H1 (cell line): ENCODE results near the gene NOTCH2. TPM values are rescaled to one million over a fixed set of nuclear protein-coding genes. Genes with fewer than 3 reads are reported as not detected.

ENCODE experiments used
- CTCF ChIA-PET: fragments of 300-600 bp; sonication (Branson Sonifier 250); formaldehyde crosslinking; loops from one replicate; lab custom pipeline; 2021; ENCODE audit not compliant: partially characterized antibody; lab: Charles Lee
- POLR2A ChIA-PET: fragments of 300-600 bp; sonication (Branson Sonifier 250); formaldehyde crosslinking; loops from one replicate; lab custom pipeline; 2021; ENCODE audit warnings: inconsistent platforms; ENCODE audit not compliant: partially characterized antibody; lab: Charles Lee
- DNase-seq, 2 experiments: peaks; one replicate each; pipeline versions ENCODE4 v3.0.0 to v3.0.0-alpha.2; 2010 to 2022; ENCODE audit warnings: low spot score in 2 of 2, low read depth in 1 of 2, mixed read lengths in 1 of 2
- FAIRE-seq: peaks from 2 replicates; lab custom pipeline; 2011; peaks lifted over from hg19 to GRCh38; lab: Jason Lieb, UNC
- H2AFZ ChIP-seq: 2 replicates; pipeline ENCODE4 v1.8.1; 2012; ENCODE audit warnings: low read length, inconsistent platforms
- H2AK5ac ChIP-seq: 2 replicates; pipeline ENCODE4 v1.6.1; 2013; ENCODE audit warnings: low read depth, low read length
- H2BK120ac ChIP-seq: replicated peaks from 2 replicates; pipeline ENCODE3; 2013; ENCODE audit warnings: low read depth, low read length, inconsistent platforms
- H2BK12ac ChIP-seq: 2 replicates; pipeline ENCODE4 v1.6.1; 2013; ENCODE audit warnings: low read depth, low read length
- H2BK15ac ChIP-seq: 2 replicates; pipeline ENCODE4 v1.6.1; 2013; ENCODE audit warnings: low read length
- H2BK20ac ChIP-seq: 2 replicates; pipeline ENCODE4 v1.6.1; 2013; ENCODE audit warnings: low read length
- H2BK5ac ChIP-seq: 2 replicates; pipeline ENCODE4 v1.6.1; 2013; ENCODE audit warnings: low read depth, low read length
- H3K14ac ChIP-seq: 2 replicates; pipeline ENCODE4 v1.6.1; 2013; ENCODE audit warnings: inconsistent platforms; ENCODE audit not compliant: insufficient read length
- H3K18ac ChIP-seq: 2 replicates; pipeline ENCODE4 v1.6.1; 2013; ENCODE audit warnings: low read length; ENCODE audit errors: extremely low read depth
- H3K23ac ChIP-seq: 2 replicates; pipeline ENCODE4 v1.6.1; 2013; ENCODE audit warnings: inconsistent platforms; ENCODE audit not compliant: insufficient read length
- H3K23me2 ChIP-seq: 2 replicates; pipeline ENCODE4 v1.6.1; 2013; ENCODE audit warnings: low read depth, low read length
- H3K27ac ChIP-seq: 2 replicates; pipeline ENCODE4 v1.6.1; 2011; ENCODE audit warnings: low read depth, low read length, inconsistent platforms
- H3K27me3 ChIP-seq, 4 experiments: replicated peaks in 1 of 4; 1 replicate in 1 of 4; 2 replicates in 3 of 4; pipeline versions ENCODE4 v1.6.1 to v1.8.1; 2011 to 2013; ENCODE audit warnings: low read length in 3 of 4, mild to moderate bottlenecking in 3 of 4, inconsistent platforms in 2 of 4, mixed read lengths in 2 of 4, moderate library complexity in 1 of 4; ENCODE audit not compliant: control insufficient read depth in 3 of 4, insufficient read depth in 3 of 4; ENCODE audit errors: extremely low read depth in 1 of 4
- H3K36me3 ChIP-seq, 4 experiments: 2 replicates each; pipeline versions ENCODE4 v1.6.1 to v1.8.1; 2011 to 2013; ENCODE audit warnings: mild to moderate bottlenecking in 4 of 4, low read length in 3 of 4, moderate library complexity in 2 of 4, control low read depth in 1 of 4, inconsistent platforms in 1 of 4; ENCODE audit not compliant: insufficient read depth in 4 of 4, control insufficient read depth in 2 of 4
- H3K4ac ChIP-seq: replicated peaks from 2 replicates; pipeline ENCODE3; 2013; ENCODE audit warnings: low read length, low read depth, mixed read lengths, inconsistent platforms; ENCODE audit not compliant: insufficient read length
- H3K4me1 ChIP-seq, 4 experiments: replicated peaks in 1 of 4; 1 replicate in 1 of 4; 2 replicates in 3 of 4; pipeline versions ENCODE4 v1.6.1 to v1.8.1; 2011 to 2013; ENCODE audit warnings: low read length in 3 of 4, inconsistent platforms in 2 of 4, mixed read lengths in 1 of 4; ENCODE audit not compliant: insufficient read depth in 4 of 4, control insufficient read depth in 3 of 4
- H3K4me2 ChIP-seq, 2 experiments: 2 replicates each; pipeline versions ENCODE4 v1.6.1 to v1.8.1; 2011 to 2013; ENCODE audit warnings: low read depth in 2 of 2, low read length in 2 of 2, control low read depth in 1 of 2, inconsistent platforms in 1 of 2, mild to moderate bottlenecking in 1 of 2; ENCODE audit not compliant: insufficient read depth in 1 of 2
- H3K4me3 ChIP-seq, 4 experiments: fragments of 200-600, 300-600 bp in 1 of 4; sonication (generic), shearing (Covaris generic), sonication (Bioruptor Twin) in 1 of 4; 2 replicates each; pipeline versions ENCODE4 v1.5.1 to v1.8.1; 2011 to 2016; ENCODE audit warnings: low read length in 4 of 4, low read depth in 3 of 4, control low read depth in 2 of 4, inconsistent platforms in 2 of 4, mild to moderate bottlenecking in 2 of 4, mixed read lengths in 1 of 4, moderate library complexity in 1 of 4; ENCODE audit not compliant: insufficient read depth in 2 of 4; ENCODE audit errors: extremely low read depth in 1 of 4
- H3K56ac ChIP-seq: replicated peaks from 2 replicates; pipeline ENCODE3; 2013; ENCODE audit warnings: low read depth, mild to moderate bottlenecking, mixed read lengths, low read length, inconsistent platforms; ENCODE audit not compliant: insufficient read length
- H3K79me1 ChIP-seq: 2 replicates; pipeline ENCODE4 v1.6.1; 2013; ENCODE audit warnings: low read depth, low read length, control low read depth
- H3K79me2 ChIP-seq, 2 experiments: 2 replicates each; pipeline versions ENCODE4 v1.6.1 to v1.8.1; 2012 to 2013; ENCODE audit warnings: low read length in 2 of 2, mild to moderate bottlenecking in 2 of 2, inconsistent platforms in 1 of 2; ENCODE audit not compliant: insufficient read depth in 2 of 2, control insufficient read depth in 1 of 2
- H3K9ac ChIP-seq, 4 experiments: replicated peaks in 1 of 4; 1 replicate in 1 of 4; 2 replicates in 3 of 4; pipeline versions ENCODE4 v1.6.1 to v1.8.1; 2011 to 2013; ENCODE audit warnings: low read depth in 3 of 4, low read length in 3 of 4, control low read depth in 2 of 4, mild to moderate bottlenecking in 2 of 4, moderate library complexity in 2 of 4, inconsistent platforms in 1 of 4; ENCODE audit errors: extremely low read depth in 1 of 4
- H3K9me3 ChIP-seq, 2 experiments: 2 replicates each; pipeline versions ENCODE4 v1.6.1 to v1.8.1; 2012 to 2013; ENCODE audit warnings: mild to moderate bottlenecking in 2 of 2, moderate library complexity in 2 of 2, control low read depth in 1 of 2, inconsistent platforms in 1 of 2, low read depth in 1 of 2, low read length in 1 of 2, mixed read lengths in 1 of 2; ENCODE audit not compliant: insufficient read depth in 2 of 2
- H4K20me1 ChIP-seq, 2 experiments: replicated peaks in 1 of 2; 2 replicates each; pipeline versions ENCODE3 to v1.8.1; 2011 to 2013; ENCODE audit warnings: inconsistent platforms in 2 of 2, low read length in 2 of 2, mild to moderate bottlenecking in 1 of 2; ENCODE audit not compliant: insufficient read depth in 2 of 2, control insufficient read depth in 1 of 2
- H4K5ac ChIP-seq: 2 replicates; pipeline ENCODE4 v1.6.1; 2013; ENCODE audit warnings: low read length, low read depth, mixed read lengths, inconsistent platforms; ENCODE audit not compliant: insufficient read length
- H4K8ac ChIP-seq: 2 replicates; pipeline ENCODE4 v1.8.0; 2013; ENCODE audit warnings: mild to moderate bottlenecking, moderate library complexity, low read length, inconsistent platforms; ENCODE audit not compliant: insufficient read depth; ENCODE audit errors: extremely low read depth
- H4K91ac ChIP-seq: replicated peaks from 2 replicates; pipeline ENCODE3; 2013; ENCODE audit warnings: low read length, mixed read lengths, inconsistent platforms; ENCODE audit not compliant: insufficient read length
- BCL11A ChIP-seq, 2 experiments: IDR thresholded peaks; one replicate each; pipeline ENCODE4 v1.6.1; 2011; ENCODE audit warnings: low read depth in 2 of 2, low read length in 2 of 2, mild to moderate bottlenecking in 2 of 2
- CEBPB ChIP-seq: IDR thresholded peaks from 2 replicates; pipeline ENCODE4 v1.6.1; 2012; ENCODE audit warnings: low read depth, low read length
- CTCF ChIP-seq, 3 experiments: IDR thresholded peaks; 1 replicate in 2 of 3; 2 replicates in 1 of 3; pipeline versions ENCODE4 v1.5.1 to v1.6.1; 2011; ENCODE audit warnings: low read length in 3 of 3, mild to moderate bottlenecking in 3 of 3, inconsistent platforms in 2 of 3, low read depth in 1 of 3, moderate library complexity in 1 of 3; ENCODE audit not compliant: insufficient read depth in 1 of 3; ENCODE audit errors: control extremely low read depth in 1 of 3
- FOSL1 ChIP-seq: IDR thresholded peaks from 2 replicates; pipeline ENCODE4 v1.6.1; 2011; ENCODE audit warnings: mild to moderate bottlenecking, low read depth, low read length, moderate library complexity; ENCODE audit not compliant: insufficient read depth
- HDAC2 ChIP-seq, 2 experiments: fragments of 300-600 bp in 1 of 2; sonication (generic) in 1 of 2; IDR thresholded peaks; 2 replicates each; pipeline ENCODE4 v1.6.1; 2011 to 2012; ENCODE audit warnings: low read depth in 2 of 2, low read length in 2 of 2, mild to moderate bottlenecking in 2 of 2, moderate library complexity in 2 of 2, borderline replicate concordance in 1 of 2, inconsistent platforms in 1 of 2
- KDM5A ChIP-seq: fragments of 200-600 bp; IDR thresholded peaks from 2 replicates; pipeline ENCODE4 v1.7.1; 2012; ENCODE audit warnings: mild to moderate bottlenecking, low read length, inconsistent platforms, mixed read lengths
- POLR2AphosphoS5 ChIP-seq: IDR thresholded peaks from 2 replicates; pipeline ENCODE4 v1.6.1; 2011; ENCODE audit warnings: low read depth, low read length
- RBBP5 ChIP-seq: IDR thresholded peaks from 2 replicates; pipeline ENCODE4 v1.7.1; 2012; ENCODE audit warnings: low read depth, mild to moderate bottlenecking, inconsistent platforms, low read length, moderate library complexity, borderline replicate concordance
- RFX5 ChIP-seq: IDR thresholded peaks from 2 replicates; pipeline ENCODE4 v1.6.1; 2011; ENCODE audit warnings: low read depth, low read length, improper control_type of control experiment, borderline replicate concordance
- RNF2 ChIP-seq: fragments of 200-900, 300-1000 bp; sonication (generic); IDR thresholded peaks from 2 replicates; pipeline ENCODE4 v1.7.1; 2016; ENCODE audit warnings: borderline replicate concordance, low read depth, mild to moderate bottlenecking, antibody characterized with exemption, low read length; ENCODE audit not compliant: poor library complexity, severe bottlenecking; ENCODE audit errors: missing control alignments
- SIX5 ChIP-seq: IDR thresholded peaks from 2 replicates; pipeline ENCODE4 v1.6.1; 2011; ENCODE audit warnings: mild to moderate bottlenecking, low read depth, low read length
- SP4 ChIP-seq: IDR thresholded peaks from 2 replicates; pipeline ENCODE4 v1.6.1; 2012; ENCODE audit warnings: low read length, inconsistent platforms
- WGBS, 2 experiments: shearing (Covaris generic) in 1 of 2; methylation state at CpG; one replicate each; pipeline versions ENCODE4 v1.1.6 to v1.1.7; 2013 to 2015; ENCODE audit warnings: low lambda C conversion rate in 2 of 2, mixed read lengths in 2 of 2, inconsistent platforms in 1 of 2, low coverage in 1 of 2, missing lambda C conversion rate in 1 of 2; ENCODE audit not compliant: insufficient replicate concordance in 2 of 2, insufficient coverage in 1 of 2, insufficient read length in 1 of 2; ENCODE audit errors: extremely low coverage in 1 of 2, missing lambda C conversion rate in 1 of 2; 5-methylcytosine and 5-hydroxymethylcytosine counted together
- polyA plus RNA-seq, 7 experiments: library from polyadenylated mRNA; depleted of rRNA in 3 of 7; stranded (reverse) in 5 of 7; unstranded in 2 of 7; fragments of >200 nt in 5 of 7; fragments of 200-250 nt in 2 of 7; gene quantifications; 1 replicate in 5 of 7; 2 replicates in 1 of 7; 4 replicates in 1 of 7; pipeline versions ENCODE4 v1.2.1 to v1.2.3, GENCODE V29; 2011 to 2013; ENCODE audit warnings: missing spikeins in 2 of 7, mixed read lengths in 2 of 7
- total RNA-seq: library from RNA; stranded (reverse); fragmentation: NEBNext Ultra II Directional; extraction: Animal tissue kit (Norgen Biotek cat#: 25700); gene quantifications from 2 replicates; pipeline ENCODE4 v1.2.1, GENCODE V29; 2021

NOTCH2 gene
- total and polyA plus RNA-seq, 2 of the 8 experiments (the other 6 are each of a cell fraction or from before 2014, with no cell fraction given) = 17.7 to 63.0 TPM

GRCh38 chr1:119874186-119874585 lies 195.3 kb downstream of the NOTCH2 start:
- Histone ChIP-seq H3K23ac (no peak overlapping the region), H3K4ac (no peak overlapping the region), H3K14ac (no peak overlapping the region), H3K36me3 (no peaks in the 10 kb centered on the region), H3K4me2 (no peak overlapping the region), H4K5ac (no peak overlapping the region), H3K79me1 (no peaks in the 10 kb centered on the region), H2BK5ac (no peak overlapping the region), H3K27ac (no peak overlapping the region), H2BK15ac (no peak overlapping the region), H2BK12ac (no peak overlapping the region), H3K79me2 (no peaks in the 10 kb centered on the region), H3K9me3 (no peaks in the 10 kb centered on the region), H3K56ac (no peak overlapping the region), H2AK5ac (no peak overlapping the region), H3K4me1 (no peaks in the 10 kb centered on the region), H3K18ac (no peak overlapping the region), H4K20me1 (no peaks in the 10 kb centered on the region), H3K9ac (no peak overlapping the region), H2BK20ac (no peak overlapping the region), H4K8ac (no peak overlapping the region), H4K91ac (no peak overlapping the region), H2AFZ (no peak overlapping the region), H3K27me3 (no peaks in the 10 kb centered on the region; a peak in 1 of 7 replicates), H3K23me2 (peaks cover 2% of the 10 kb centered on the region; the same call in 1 of the 2 replicates), H3K4me3 (no peak overlapping the region), H2BK120ac (no peak overlapping the region)
- ChIA-PET POLR2A (no interaction called here), CTCF (interaction anchor here (0.9 to 1.5 kb wide), 5 partner anchors 12 to 398 kb away, joined by 3 to 5 read pairs (median 4); no protein-coding TSS in a partner anchor)
- FAIRE-seq = no peak
- DNase-seq = no peak
- 78% methylated on average over 2 of the region's 2 CpGs; no CpG with 5 or more reads in 1 of the 2 experiments for WGBS, 2 experiments
- no peak for TF ChIP-seq RNF2
- no peak for TF ChIP-seq RFX5
- no peak for TF ChIP-seq BCL11A (IDR thresholded peaks at IDR 0.05; ENCODE audit: low read depth in 2 of 2, low read length in 2 of 2)
- no peak for TF ChIP-seq RBBP5
- TF ChIP-seq FOSL1 = no peak
- TF ChIP-seq POLR2AphosphoS5 = no peak
- TF ChIP-seq HDAC2 (IDR thresholded peaks at IDR 0.05; ENCODE audit: borderline replicate concordance in 1 of 2, low read depth in 2 of 2, low read length in 2 of 2) = no peak
- no peak for TF ChIP-seq KDM5A
- TF ChIP-seq CTCF (IDR thresholded peaks at IDR 0.05; ENCODE audit: control extremely low read depth in 1 of 3, insufficient read depth in 1 of 3, low read depth in 1 of 3, low read length in 3 of 3) = no peak
- TF ChIP-seq SP4 = no peak
- no peak for TF ChIP-seq SIX5
- no peak for TF ChIP-seq CEBPB
